ENCODE measurements around the gene OR52E4. TPM values are rescaled to one million over a fixed set of nuclear protein-coding genes. Genes with fewer than 3 reads are reported as not detected.

The OR52E4 gene
- total RNA-seq, 1 donor from 2014 or later: not detected

DNA sequence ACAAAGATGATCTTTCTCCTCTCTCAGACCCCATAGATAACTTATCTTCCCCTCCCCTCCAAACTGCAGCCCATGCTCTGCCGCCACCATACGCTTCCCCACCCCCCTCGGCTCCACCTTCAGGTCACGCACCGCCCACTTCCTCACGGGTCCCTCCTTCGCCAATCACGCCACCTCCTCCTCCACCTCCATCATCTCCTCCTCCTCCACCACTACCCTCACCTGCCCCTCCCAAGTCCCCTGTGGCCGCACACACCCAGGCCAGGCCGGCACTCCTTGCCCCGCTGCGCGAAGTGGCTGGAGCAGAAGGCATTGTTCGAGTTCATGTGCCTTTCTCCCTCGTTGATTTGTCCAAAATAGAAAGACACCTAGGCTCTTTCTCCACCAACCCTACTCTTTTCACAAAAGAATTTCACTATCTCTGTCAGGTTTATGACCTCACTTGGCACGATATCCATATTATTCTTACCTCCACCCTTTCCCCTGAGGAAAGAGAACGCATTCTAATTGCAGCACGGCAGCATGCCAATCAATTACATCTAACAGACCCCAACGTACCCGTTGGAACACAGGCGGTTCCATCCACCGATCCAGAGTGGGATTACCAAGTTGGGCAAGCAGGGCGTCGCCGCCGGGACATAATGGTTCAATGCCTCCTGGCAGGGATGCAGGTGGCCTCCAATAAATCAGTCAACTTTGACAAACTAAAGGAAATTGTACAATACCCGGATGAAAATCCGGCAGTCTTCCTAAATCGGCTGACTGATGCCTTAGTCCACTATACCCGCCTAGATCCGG, 49.3 kb downstream of the OR52E4 start:
- H3K4me3 ChIP-seq (ENCODE audit: low read depth, low read length): no peak overlapping the region
- no peak for DNase-seq (ENCODE audit: low read depth)
- H3K36me3 ChIP-seq (ENCODE audit: control insufficient read depth, insufficient read depth, low read length): no peaks in the 10 kb centered on the region
- H3K27me3 ChIP-seq (ENCODE audit: control insufficient read depth, insufficient read depth, low read length): no peaks in the 10 kb centered on the region
- TF ChIP-seq, protein P1, sequence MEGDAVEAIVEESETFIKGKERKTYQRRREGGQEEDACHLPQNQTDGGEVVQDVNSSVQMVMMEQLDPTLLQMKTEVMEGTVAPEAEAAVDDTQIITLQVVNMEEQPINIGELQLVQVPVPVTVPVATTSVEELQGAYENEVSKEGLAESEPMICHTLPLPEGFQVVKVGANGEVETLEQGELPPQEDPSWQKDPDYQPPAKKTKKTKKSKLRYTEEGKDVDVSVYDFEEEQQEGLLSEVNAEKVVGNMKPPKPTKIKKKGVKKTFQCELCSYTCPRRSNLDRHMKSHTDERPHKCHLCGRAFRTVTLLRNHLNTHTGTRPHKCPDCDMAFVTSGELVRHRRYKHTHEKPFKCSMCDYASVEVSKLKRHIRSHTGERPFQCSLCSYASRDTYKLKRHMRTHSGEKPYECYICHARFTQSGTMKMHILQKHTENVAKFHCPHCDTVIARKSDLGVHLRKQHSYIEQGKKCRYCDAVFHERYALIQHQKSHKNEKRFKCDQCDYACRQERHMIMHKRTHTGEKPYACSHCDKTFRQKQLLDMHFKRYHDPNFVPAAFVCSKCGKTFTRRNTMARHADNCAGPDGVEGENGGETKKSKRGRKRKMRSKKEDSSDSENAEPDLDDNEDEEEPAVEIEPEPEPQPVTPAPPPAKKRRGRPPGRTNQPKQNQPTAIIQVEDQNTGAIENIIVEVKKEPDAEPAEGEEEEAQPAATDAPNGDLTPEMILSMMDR (IDR thresholded peaks at IDR 0.05; ENCODE audit: insufficient read depth, low read length, poor library complexity, severe bottlenecking): no peak

DNA sequence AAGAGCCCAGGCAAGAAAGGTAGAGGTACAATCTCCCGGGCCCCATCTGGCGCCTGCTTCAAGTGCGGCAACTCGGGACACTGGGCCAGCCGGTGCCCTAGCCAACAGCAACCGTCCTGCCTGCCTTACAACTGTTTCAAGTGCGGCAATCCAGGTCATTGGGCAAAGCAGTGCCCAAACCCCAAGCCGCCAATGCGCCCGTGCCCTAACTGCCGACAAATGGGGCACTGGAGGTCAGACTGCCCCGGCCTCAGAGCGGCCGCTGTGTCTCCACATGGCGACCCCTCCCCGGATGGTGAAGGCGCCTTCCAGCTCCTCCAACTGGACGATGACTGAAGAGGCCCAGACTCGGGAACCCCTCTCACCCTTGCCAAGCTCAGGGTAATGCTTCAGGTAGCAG, 50.2 kb downstream of the OR52E4 start:
- Histone ChIP-seq H3K27me3 (ENCODE audit: control insufficient read depth, insufficient read depth, low read length) (no peaks in the 10 kb centered on the region), H3K4me3 (ENCODE audit: low read depth, low read length) (no peak overlapping the region), H3K36me3 (ENCODE audit: control insufficient read depth, insufficient read depth, low read length) (no peaks in the 10 kb centered on the region)
- TF ChIP-seq, protein P1 (IDR thresholded peaks at IDR 0.05; ENCODE audit: insufficient read depth, low read length, poor library complexity, severe bottlenecking): no peak
- no peak for DNase-seq (ENCODE audit: low read depth)

DNA sequence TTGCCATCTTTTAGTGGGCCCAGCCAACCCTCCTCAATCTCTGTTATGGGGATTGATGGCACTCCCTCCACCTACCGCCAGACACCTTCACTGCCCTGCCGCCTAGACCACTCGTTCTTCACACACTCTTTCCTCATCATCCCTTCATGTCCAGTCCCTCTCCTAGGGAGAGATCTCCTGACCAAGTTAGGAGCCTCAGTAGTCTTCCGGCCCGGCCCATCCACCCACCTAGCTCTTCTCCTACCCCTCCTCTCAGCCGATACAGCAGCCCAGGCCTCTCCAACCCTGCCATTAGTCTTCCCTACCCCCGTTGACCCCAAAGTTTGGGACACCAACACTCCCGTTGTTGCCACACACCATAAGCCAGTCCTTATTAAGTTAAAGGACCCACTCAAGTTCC, 50.6 kb downstream of the OR52E4 start:
- TF ChIP-seq, protein P1 (IDR thresholded peaks at IDR 0.05; ENCODE audit: insufficient read depth, low read length, poor library complexity, severe bottlenecking): no peak
- Histone ChIP-seq H3K4me3 (ENCODE audit: low read depth, low read length) (no peak overlapping the region), H3K27me3 (ENCODE audit: control insufficient read depth, insufficient read depth, low read length) (no peaks in the 10 kb centered on the region), H3K36me3 (ENCODE audit: control insufficient read depth, insufficient read depth, low read length) (no peaks in the 10 kb centered on the region)
- no peak for DNase-seq (ENCODE audit: low read depth)

DNA sequence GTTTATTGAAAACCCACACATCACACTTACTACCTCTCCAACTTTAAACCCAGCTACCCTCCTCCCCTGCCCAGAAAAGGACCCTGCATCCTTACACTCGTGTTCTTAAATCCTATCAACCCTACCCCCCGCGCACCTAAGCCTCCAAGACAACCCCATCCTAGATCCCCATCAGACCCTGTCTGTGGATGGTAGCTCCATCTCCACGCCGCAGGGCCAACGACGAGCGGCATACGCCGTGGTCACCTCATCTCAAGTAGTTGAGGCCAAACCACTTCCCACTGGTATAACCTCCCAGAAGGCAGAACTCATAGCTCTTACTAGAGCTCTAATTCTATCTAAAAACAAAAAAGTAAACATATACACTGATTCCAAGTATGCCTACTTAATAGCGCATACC, 52.2 kb downstream of the OR52E4 start:
- no peaks in the 10 kb centered on the region for H3K36me3 ChIP-seq (ENCODE audit: control insufficient read depth, insufficient read depth, low read length)
- H3K27me3 ChIP-seq (ENCODE audit: control insufficient read depth, insufficient read depth, low read length): no peaks in the 10 kb centered on the region
- no peak overlapping the region for H3K4me3 ChIP-seq (ENCODE audit: low read depth, low read length)
- TF ChIP-seq, protein P1 (IDR thresholded peaks at IDR 0.05; ENCODE audit: insufficient read depth, low read length, poor library complexity, severe bottlenecking): no peak
- no peak for DNase-seq (ENCODE audit: low read depth)

DNA sequence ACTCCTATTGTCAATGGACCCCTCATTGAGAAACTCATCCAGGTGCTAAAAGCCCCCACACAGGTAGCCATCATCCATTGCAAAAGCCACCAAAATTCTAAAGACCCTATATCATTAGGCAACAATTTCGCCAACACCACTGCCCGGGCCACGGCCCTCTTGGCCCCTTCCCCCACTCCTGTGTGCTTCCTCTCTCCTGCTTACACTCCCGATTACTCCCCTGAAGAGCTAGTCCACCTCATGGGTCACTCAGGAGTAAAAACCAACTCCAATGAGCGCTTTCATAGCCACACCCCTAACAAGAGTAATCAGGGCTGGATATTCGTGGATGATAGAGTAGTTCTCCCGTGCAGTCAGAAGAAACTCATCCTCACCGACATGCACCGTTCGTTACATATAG, 52.7 kb downstream of the OR52E4 start:
- no peak for DNase-seq (ENCODE audit: low read depth)
- no peaks in the 10 kb centered on the region for H3K36me3 ChIP-seq (ENCODE audit: control insufficient read depth, insufficient read depth, low read length)
- TF ChIP-seq, protein P1 (IDR thresholded peaks at IDR 0.05; ENCODE audit: insufficient read depth, low read length, poor library complexity, severe bottlenecking): no peak
- no peak overlapping the region for H3K4me3 ChIP-seq (ENCODE audit: low read depth, low read length)
- no peaks in the 10 kb centered on the region for H3K27me3 ChIP-seq (ENCODE audit: control insufficient read depth, insufficient read depth, low read length)

Other genes with a start within 250 kb of the OR52E4 start
- gene TRIM5, start 195.6 kb upstream of the OR52E4 start, total RNA-seq: 25.9 and 29.0 TPM in 2 replicates
- 18.0 and 23.4 TPM in 2 replicates for gene TRIM22, start 190.8 kb upstream of the OR52E4 start, total RNA-seq
- not detected in 2 replicates for gene OR56B1, start 144.2 kb upstream of the OR52E4 start, total RNA-seq
- not detected in 2 replicates for gene OR52N4, start 126.4 kb upstream of the OR52E4 start, total RNA-seq
- gene OR52N5, start 97.3 kb upstream of the OR52E4 start, total RNA-seq: not detected in 2 replicates
- not detected in 2 replicates for gene OR52N1, start 89.4 kb upstream of the OR52E4 start, total RNA-seq
- gene OR52N2, start 71.7 kb upstream of the OR52E4 start, total RNA-seq: not detected in 2 replicates
- not detected in 2 replicates for gene OR52E6, start 38.7 kb upstream of the OR52E4 start, total RNA-seq
- gene OR52E8, start 22.9 kb upstream of the OR52E4 start, total RNA-seq: not detected in 2 replicates
- gene OR52E5, start 12.6 kb downstream of the OR52E4 start, total RNA-seq: not detected in 2 replicates
- not detected in 2 replicates for gene OR56A3, start 61.6 kb downstream of the OR52E4 start, total RNA-seq
- not detected in 2 replicates for gene OR56A5, start 87.9 kb downstream of the OR52E4 start, total RNA-seq
- not detected in 2 replicates for gene OR52L1, start 106.4 kb downstream of the OR52E4 start, total RNA-seq
- not detected in 2 replicates for gene OR56A4, start 126.3 kb downstream of the OR52E4 start, total RNA-seq
- gene OR56A1, start 150.1 kb downstream of the OR52E4 start, total RNA-seq: not detected in 2 replicates
- gene OR56B4, start 227.1 kb downstream of the OR52E4 start, total RNA-seq: not detected in 2 replicates